ENCODE results near the gene CACNA1G.
A peak's percentile ranks its signal among the peaks of the same experiment; 100 is the strongest.

The CACNA1G gene

GRCh38 chr17:50618300-50618699 lies 57.8 kb downstream of the CACNA1G start:
- no peak for DNase-seq

GRCh38 chr17:50618941-50619340 lies 58.4 kb downstream of the CACNA1G start:
- no peak for DNase-seq

- DNase-seq = no peak
Observed at GRCh38 chr17:50619489-50619888, 59.0 kb downstream of the CACNA1G start.

GRCh38 chr17:50620237-50620636 lies 59.7 kb downstream of the CACNA1G start:
- DNase-seq = no peak

- DNase-seq = no peak
Observed at GRCh38 chr17:50620858-50621257, 60.3 kb downstream of the CACNA1G start.

GRCh38 chr17:50621574-50622031 lies 61.1 kb downstream of the CACNA1G start:
- DNase-seq = no peak

GRCh38 chr17:50624321-50624934 lies 63.9 kb downstream of the CACNA1G start:
- DNase-seq = no peak

GRCh38 chr17:50625032-50625871 lies 64.7 kb downstream of the CACNA1G start:
- no peak for DNase-seq

- peak; percentile 19 for DNase-seq
Observed at GRCh38 chr17:50626037-50626574, 65.6 kb downstream of the CACNA1G start.

- DNase-seq = no peak
Observed at GRCh38 chr17:50627036-50627781, 66.7 kb downstream of the CACNA1G start.

GRCh38 chr17:50627782-50628601 lies 67.5 kb downstream of the CACNA1G start:
- DNase-seq = no peak

GRCh38 chr17:50629902-50630301 lies 69.4 kb downstream of the CACNA1G start:
- DNase-seq = no peak

- DNase-seq = no peak
Observed at GRCh38 chr17:50630524-50631194, 70.1 kb downstream of the CACNA1G start.

GRCh38 chr17:50631195-50631907 lies 70.8 kb downstream of the CACNA1G start:
- DNase-seq = no peak

- no peak for DNase-seq
Observed at GRCh38 chr17:50631908-50632571, 71.5 kb downstream of the CACNA1G start.

- DNase-seq = no peak
Observed at GRCh38 chr17:50632637-50633036, 72.1 kb downstream of the CACNA1G start.

- no peak for DNase-seq
Observed at GRCh38 chr17:50633683-50634082, 73.2 kb downstream of the CACNA1G start.

- DNase-seq = no peak
Observed at GRCh38 chr17:50634224-50634914, 73.9 kb downstream of the CACNA1G start, which contains the start of gene ABCC3. Gene ABCC3, plus strand, starts transcription at chr17:50634881. Its CDS starts 56 bp downstream, at chr17:50634937.

- no peak for DNase-seq
Observed at GRCh38 chr17:50634915-50635731, 74.6 kb downstream of the CACNA1G start.
